ENCODE data around the gene GABRR3.

GRCh38 chr3:97972976-97973375 is 62.1 kb downstream of the GABRR3 start:
- TF ChIP-seq, protein P1, sequence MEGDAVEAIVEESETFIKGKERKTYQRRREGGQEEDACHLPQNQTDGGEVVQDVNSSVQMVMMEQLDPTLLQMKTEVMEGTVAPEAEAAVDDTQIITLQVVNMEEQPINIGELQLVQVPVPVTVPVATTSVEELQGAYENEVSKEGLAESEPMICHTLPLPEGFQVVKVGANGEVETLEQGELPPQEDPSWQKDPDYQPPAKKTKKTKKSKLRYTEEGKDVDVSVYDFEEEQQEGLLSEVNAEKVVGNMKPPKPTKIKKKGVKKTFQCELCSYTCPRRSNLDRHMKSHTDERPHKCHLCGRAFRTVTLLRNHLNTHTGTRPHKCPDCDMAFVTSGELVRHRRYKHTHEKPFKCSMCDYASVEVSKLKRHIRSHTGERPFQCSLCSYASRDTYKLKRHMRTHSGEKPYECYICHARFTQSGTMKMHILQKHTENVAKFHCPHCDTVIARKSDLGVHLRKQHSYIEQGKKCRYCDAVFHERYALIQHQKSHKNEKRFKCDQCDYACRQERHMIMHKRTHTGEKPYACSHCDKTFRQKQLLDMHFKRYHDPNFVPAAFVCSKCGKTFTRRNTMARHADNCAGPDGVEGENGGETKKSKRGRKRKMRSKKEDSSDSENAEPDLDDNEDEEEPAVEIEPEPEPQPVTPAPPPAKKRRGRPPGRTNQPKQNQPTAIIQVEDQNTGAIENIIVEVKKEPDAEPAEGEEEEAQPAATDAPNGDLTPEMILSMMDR (IDR thresholded peaks at IDR 0.05; ENCODE audit: poor library complexity): no peak
- TF ChIP-seq EZH2 (IDR thresholded peaks at IDR 0.05; ENCODE audit: borderline replicate concordance): no peak
- TF ChIP-seq EZH2phosphoT487 (IDR thresholded peaks at IDR 0.05; ENCODE audit: low read depth, severe bottlenecking, unreplicated experiment): no peak
